ENCODE measurements around the gene ZNF740.
A peak's percentile ranks its signal among the peaks of the same experiment; 100 is the strongest.

Gene ZNF740

GRCh38 chr12:53210843-53211242 is 30.3 kb downstream of the ZNF740 start:
- DNase-seq (no peak), ATAC-seq (no peak)
- H3K27ac Mint-ChIP-seq, result no peak overlapping the region
- no peak overlapping the region for H3K4me3 Mint-ChIP-seq
- no peaks in the 10 kb centered on the region for H3K9me3 Mint-ChIP-seq
- no peaks in the 10 kb centered on the region for H3K27me3 Mint-ChIP-seq
- peaks cover 16% of the 10 kb centered on the region for H3K36me3 Mint-ChIP-seq (ENCODE audit: low read depth)
- H3K4me1 Mint-ChIP-seq, result peaks cover 69% of the 10 kb centered on the region

DNA sequence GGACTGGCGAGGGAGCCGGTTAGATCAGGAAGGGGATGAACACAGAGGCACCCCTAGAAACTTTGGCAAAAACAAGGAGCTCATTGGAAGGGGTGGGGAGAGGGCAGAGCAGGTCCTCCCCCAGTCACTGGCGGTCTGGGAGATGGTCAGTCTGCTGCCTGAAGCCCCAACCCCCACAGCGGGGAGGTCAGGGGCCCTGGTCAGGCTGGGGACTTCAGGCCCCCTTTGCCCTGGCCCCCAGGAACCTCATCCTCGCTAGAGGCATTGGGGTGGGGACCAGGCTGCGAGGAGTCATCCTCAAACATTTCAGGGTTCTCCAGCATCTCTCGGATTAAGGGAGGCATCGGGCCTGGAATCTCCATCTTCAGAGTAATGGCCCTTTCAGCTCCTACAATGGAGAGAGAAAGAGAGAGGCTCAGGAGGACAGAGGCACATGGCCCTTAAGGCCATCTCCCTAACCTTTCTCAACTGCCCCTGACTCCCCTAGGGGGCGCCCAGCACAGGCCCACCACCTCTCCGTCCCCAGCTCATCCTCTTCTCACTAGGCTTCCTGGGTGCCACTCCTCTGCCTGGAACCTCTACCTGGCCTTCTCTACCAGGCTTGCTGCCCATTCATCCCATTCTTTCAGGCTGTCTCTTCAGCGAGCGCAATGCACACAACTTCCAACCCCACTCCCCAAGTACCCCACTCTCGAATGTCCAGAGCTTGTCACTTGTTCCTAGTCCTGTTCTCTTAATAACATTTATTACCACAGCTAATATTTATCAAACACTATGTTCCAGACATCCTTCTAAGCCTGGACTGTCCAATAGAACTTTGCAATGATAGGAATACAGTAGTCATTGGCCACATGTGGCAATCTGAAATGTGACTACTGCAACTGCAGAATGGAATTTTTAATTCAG is 31.2 kb downstream of the ZNF740 start:
- Mint-ChIP-seq H3K4me3 (no peak overlapping the region), H3K27me3 (no peaks in the 10 kb centered on the region), H3K36me3 (ENCODE audit: low read depth) (peaks cover 18% of the 10 kb centered on the region), H3K27ac (no peak overlapping the region), H3K9me3 (no peaks in the 10 kb centered on the region), H3K4me1 (peaks cover 69% of the 10 kb centered on the region)
- ATAC-seq, result no peak
- DNase-seq, result no peak

- ATAC-seq (no peak), DNase-seq (no peak)
- Mint-ChIP-seq H3K36me3 (ENCODE audit: low read depth) (peaks cover 19% of the 10 kb centered on the region), H3K9me3 (no peaks in the 10 kb centered on the region), H3K4me3 (no peak overlapping the region), H3K4me1 (peaks cover 70% of the 10 kb centered on the region), H3K27ac (no peak overlapping the region), H3K27me3 (no peaks in the 10 kb centered on the region)
Observed at GRCh38 chr12:53212931-53213330, 32.4 kb downstream of the ZNF740 start.

GRCh38 chr12:53213348-53213747 is 32.8 kb downstream of the ZNF740 start:
- Mint-ChIP-seq H3K9me3 (no peaks in the 10 kb centered on the region), H3K4me3 (no peak overlapping the region)

GRCh38 chr12:53214221-53214620 is 33.7 kb downstream of the ZNF740 start:
- H3K4me3 Mint-ChIP-seq, result no peak overlapping the region
- peaks cover 20% of the 10 kb centered on the region for H3K36me3 Mint-ChIP-seq (ENCODE audit: low read depth)
- no peaks in the 10 kb centered on the region for H3K9me3 Mint-ChIP-seq
- no peaks in the 10 kb centered on the region for H3K27me3 Mint-ChIP-seq
- H3K4me1 Mint-ChIP-seq, result peaks cover 68% of the 10 kb centered on the region
- no peak for DNase-seq
- peak overlapping the region; percentile 40 for H3K27ac Mint-ChIP-seq
- no peak for ATAC-seq

More at GRCh38 chr12:53213348-53213747, 32.8 kb downstream of the ZNF740 start:
- Mint-ChIP-seq H3K27me3 (no peaks in the 10 kb centered on the region), H3K36me3 (ENCODE audit: low read depth) (peaks cover 20% of the 10 kb centered on the region), H3K4me1 (peaks cover 70% of the 10 kb centered on the region), H3K27ac (no peak overlapping the region)
- ATAC-seq (peak; percentile 60), DNase-seq (peak; percentile 91)

GRCh38 chr12:53214687-53215455 is 34.3 kb downstream of the ZNF740 start:
- DNase-seq (no peak), ATAC-seq (no peak)
- peaks cover 66% of the 10 kb centered on the region for H3K4me1 Mint-ChIP-seq
- no peaks in the 10 kb centered on the region for H3K9me3 Mint-ChIP-seq
- H3K27me3 Mint-ChIP-seq, result no peaks in the 10 kb centered on the region
- H3K36me3 Mint-ChIP-seq (ENCODE audit: low read depth), result peaks cover 20% of the 10 kb centered on the region
- no peak overlapping the region for H3K4me3 Mint-ChIP-seq
- peak overlapping the region; percentile 40 for H3K27ac Mint-ChIP-seq

- DNase-seq (no peak), ATAC-seq (no peak)
- no peak overlapping the region for H3K4me3 Mint-ChIP-seq
- H3K27me3 Mint-ChIP-seq, result no peaks in the 10 kb centered on the region
- no peaks in the 10 kb centered on the region for H3K9me3 Mint-ChIP-seq
- H3K27ac Mint-ChIP-seq, result peak overlapping the region; percentile 16
- H3K4me1 Mint-ChIP-seq, result peaks cover 66% of the 10 kb centered on the region
- H3K36me3 Mint-ChIP-seq (ENCODE audit: low read depth), result peaks cover 17% of the 10 kb centered on the region
Observed at GRCh38 chr12:53215497-53215896, 35.0 kb downstream of the ZNF740 start.

DNA sequence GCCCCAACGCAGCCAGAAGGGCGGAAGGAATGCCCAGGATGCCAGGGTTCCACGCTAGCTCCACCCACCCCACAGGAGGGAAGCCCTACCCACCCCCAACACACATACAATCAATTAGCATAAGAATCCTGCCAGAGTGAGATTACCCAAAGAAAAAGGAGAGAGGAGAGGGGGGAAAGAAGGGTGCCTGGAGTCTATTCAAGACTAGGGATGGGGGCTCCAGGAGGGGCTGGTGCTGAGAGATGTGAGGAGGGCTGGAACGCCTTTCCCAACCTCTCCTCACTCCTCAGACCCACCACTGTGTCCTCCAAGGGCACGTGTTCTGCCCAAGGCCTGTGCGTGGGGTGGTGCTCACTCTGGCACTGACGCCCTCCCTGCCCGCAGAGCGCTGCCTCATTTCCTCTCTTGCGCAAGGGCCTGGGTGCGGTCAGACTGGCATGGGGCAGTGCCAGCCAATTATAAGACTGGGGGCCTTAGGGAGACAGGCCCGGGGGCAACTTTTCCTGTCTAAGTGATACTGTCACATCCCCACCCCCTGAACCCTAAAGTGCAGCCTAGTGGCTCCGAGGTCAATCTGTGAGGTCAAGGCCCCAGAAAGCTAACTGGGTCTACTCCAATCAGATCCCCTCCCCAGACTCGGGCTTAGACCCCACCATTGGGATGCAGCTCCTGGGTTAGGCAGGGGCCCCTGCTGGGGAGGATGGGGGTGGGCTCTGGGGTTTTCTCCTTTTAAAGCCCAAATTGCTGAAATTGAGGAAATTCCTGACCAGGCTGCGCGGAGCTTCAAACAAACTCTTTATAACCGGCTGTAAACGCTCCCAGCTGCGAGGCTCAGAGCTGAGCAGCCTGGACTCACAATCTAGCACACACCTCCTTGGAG is 36.8 kb downstream of the ZNF740 start:
- ATAC-seq (no peak), DNase-seq (peak; percentile 78)
- Mint-ChIP-seq H3K27me3 (no peaks in the 10 kb centered on the region), H3K4me3 (peak overlapping the region; percentile 87), H3K9me3 (no peaks in the 10 kb centered on the region), H3K27ac (peak overlapping the region; percentile 96), H3K36me3 (ENCODE audit: low read depth) (peaks cover 12% of the 10 kb centered on the region), H3K4me1 (peaks cover 70% of the 10 kb centered on the region)

DNA sequence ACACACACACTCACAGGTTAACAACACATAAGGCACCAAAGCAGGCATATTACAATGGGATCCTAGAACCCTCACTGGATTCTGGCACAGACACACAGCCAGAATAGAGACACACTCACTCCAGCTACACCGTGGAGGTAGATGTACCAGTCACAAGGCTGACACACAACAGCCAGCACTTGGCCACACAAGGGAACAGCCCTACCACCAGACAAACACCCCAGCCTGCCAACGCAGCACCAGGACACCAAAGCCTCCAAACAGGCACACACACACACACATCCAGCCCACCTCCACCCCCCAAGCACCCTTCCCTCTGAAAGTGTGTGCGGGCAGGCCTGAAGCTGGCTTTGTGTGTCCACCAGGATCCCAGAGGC is 37.4 kb downstream of the ZNF740 start:
- Mint-ChIP-seq H3K4me3 (peak overlapping the region; percentile 87), H3K36me3 (ENCODE audit: low read depth) (peaks cover 9% of the 10 kb centered on the region), H3K27me3 (no peaks in the 10 kb centered on the region), H3K4me1 (peaks cover 75% of the 10 kb centered on the region), H3K27ac (peak overlapping the region; percentile 96), H3K9me3 (no peaks in the 10 kb centered on the region)
- DNase-seq (no peak), ATAC-seq (no peak)

GRCh38 chr12:53218551-53219291 is 38.2 kb downstream of the ZNF740 start:
- ATAC-seq (no peak), DNase-seq (no peak)
- no peaks in the 10 kb centered on the region for H3K27me3 Mint-ChIP-seq
- peak overlapping the region; percentile 96 for H3K27ac Mint-ChIP-seq
- no peaks in the 10 kb centered on the region for H3K9me3 Mint-ChIP-seq
- H3K4me1 Mint-ChIP-seq, result peaks cover 74% of the 10 kb centered on the region
- peak overlapping the region; percentile 87 for H3K4me3 Mint-ChIP-seq
- peaks cover 6% of the 10 kb centered on the region for H3K36me3 Mint-ChIP-seq (ENCODE audit: low read depth)

GRCh38 chr12:53219292-53219955 is 38.9 kb downstream of the ZNF740 start:
- H3K27me3 Mint-ChIP-seq, result no peaks in the 10 kb centered on the region
- ATAC-seq (peak; percentile 39), DNase-seq (peak; percentile 77)
- peaks cover 5% of the 10 kb centered on the region for H3K36me3 Mint-ChIP-seq (ENCODE audit: low read depth)
- no peaks in the 10 kb centered on the region for H3K9me3 Mint-ChIP-seq
- H3K4me1 Mint-ChIP-seq, result peaks cover 78% of the 10 kb centered on the region
- H3K4me3 Mint-ChIP-seq, result peak overlapping the region; percentile 87
- peak overlapping the region; percentile 96 for H3K27ac Mint-ChIP-seq

- Mint-ChIP-seq H3K9me3 (no peaks in the 10 kb centered on the region), H3K27ac (peak overlapping the region; percentile 96), H3K4me3 (peak overlapping the region; percentile 87), H3K4me1 (peaks cover 84% of the 10 kb centered on the region), H3K27me3 (no peaks in the 10 kb centered on the region), H3K36me3 (ENCODE audit: low read depth) (peaks cover 5% of the 10 kb centered on the region)
- peak; percentile 23 for ATAC-seq
- peak; percentile 79 for DNase-seq
Observed at GRCh38 chr12:53219956-53220693, 39.6 kb downstream of the ZNF740 start.
